ENCODE results near the gene MYO9A.
"Not testable (repeated sequence)": the region's sequence is repeated elsewhere in the genome, so short reads cannot be mapped to it uniquely, and the experiment has no call there.

MYO9A gene

GRCh38 chr15:72136170-72137051 is 18.5 kb upstream of the MYO9A start:
- peak; percentile 83 for DNase-seq

DNA sequence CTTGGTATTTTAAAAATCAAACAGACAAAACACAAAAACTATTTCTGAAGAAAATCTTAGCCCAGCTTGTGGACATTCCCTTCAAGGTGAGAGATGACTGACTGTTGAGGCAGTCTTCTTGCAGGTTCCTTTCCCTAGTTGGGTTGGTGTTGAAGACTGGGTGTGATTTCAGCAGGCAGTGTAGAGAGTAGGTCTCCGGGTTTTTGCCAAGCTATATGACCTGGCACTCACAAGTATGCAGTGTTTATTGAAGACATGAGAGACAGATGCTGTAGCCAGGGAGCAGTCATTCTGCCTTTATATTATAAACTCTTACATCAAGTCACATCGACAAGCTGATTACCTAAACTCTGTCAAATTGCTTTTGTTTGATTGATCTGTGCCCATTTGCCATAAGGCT is 17.8 kb upstream of the MYO9A start:
- peak; percentile 83 for DNase-seq

GRCh38 chr15:72133211-72133610 is 15.3 kb upstream of the MYO9A start:
- no peak for DNase-seq

- no peak for DNase-seq
Measured at GRCh38 chr15:72131922-72132321, 14.0 kb upstream of the MYO9A start.

- DNase-seq = no peak
Measured at GRCh38 chr15:72130272-72130671, 12.3 kb upstream of the MYO9A start.

- no peak for DNase-seq
Measured at GRCh38 chr15:72128359-72128758, 10.4 kb upstream of the MYO9A start.

DNA sequence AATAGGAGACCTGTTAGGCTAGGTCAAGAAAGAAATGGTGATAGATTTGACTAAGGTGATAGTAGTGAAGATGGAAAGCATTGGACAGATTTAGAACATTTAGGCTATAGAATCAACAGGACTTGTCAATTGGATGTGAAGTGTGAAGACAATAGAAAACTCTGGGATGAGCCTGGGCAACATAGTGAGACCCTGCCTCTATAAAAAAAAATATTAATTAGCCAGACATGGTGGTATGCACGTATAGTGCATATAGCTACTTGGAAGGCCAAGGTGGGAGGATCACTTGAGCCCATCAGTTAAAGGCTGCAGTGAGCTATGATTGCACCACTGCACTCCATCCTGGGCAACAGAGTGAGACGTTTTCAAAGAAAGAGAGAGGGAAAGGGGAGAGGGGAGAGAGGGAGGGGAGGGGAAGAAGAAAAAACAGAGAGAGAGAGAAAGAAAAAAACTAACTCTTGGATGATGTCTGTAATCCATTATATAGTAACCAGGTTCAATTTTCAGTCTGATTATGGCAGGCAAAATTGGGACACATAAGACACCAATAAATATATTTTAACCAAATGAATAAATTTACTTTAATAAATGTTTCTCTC is 9.9 kb upstream of the MYO9A start:
- no peak for DNase-seq

DNA sequence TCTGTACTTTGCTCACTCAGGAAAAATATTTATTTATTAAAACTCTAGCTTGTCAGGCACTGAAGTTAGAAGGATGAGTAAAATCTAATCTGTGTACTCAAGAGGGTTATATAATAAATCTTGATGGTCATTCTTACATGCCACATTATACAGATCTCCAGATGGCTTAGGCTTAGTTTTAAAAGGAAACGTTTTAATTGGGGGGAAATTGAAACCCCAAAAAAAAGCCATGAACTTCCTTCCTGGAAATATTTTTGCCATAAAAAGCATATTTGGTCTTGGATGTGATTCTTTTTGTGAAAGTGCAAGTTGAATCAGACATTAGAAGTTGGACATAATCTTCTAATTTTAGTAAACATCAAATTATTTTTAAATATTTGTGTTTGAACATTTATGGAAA is 6.3 kb upstream of the MYO9A start:
- DNase-seq = no peak

GRCh38 chr15:72117486-72118016 is 399 bp downstream of the MYO9A start:
- no peak for DNase-seq

DNA sequence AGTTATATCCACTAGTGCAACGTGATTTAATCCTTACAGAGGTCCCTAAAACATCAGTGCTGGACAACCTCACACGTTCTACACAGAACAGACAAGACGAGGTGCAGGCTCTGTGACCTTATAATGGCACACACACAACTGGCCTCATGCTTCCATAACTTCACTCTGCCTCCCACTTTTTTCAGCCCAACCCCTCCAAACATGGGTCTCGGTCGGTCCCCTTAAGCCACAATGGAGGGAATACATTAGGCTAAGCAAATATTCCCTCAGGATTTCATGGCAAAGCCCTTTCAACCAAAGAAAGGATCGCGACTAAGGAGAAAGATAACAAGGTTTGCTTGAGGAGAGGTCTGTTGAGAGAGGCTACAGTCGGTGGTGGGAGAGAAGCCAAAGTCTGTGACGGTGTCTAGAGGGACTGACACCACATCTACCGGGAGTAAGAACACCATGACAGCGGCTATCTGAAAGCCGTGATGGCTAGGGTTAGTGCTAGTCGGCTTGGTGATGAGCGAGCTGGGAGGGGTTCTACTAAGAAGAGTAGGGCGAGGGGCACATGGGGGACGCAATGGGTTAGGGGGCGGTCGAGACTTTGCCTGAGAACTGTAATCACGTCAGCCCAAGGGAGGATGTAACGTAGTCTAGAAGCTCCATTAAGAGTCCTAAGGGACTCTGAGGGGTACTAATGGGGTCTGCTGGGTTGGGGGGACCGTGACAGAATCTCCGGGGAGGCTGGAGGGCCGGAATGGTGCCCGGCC is 1.0 kb downstream of the MYO9A start:
- DNase-seq = no peak

DNA sequence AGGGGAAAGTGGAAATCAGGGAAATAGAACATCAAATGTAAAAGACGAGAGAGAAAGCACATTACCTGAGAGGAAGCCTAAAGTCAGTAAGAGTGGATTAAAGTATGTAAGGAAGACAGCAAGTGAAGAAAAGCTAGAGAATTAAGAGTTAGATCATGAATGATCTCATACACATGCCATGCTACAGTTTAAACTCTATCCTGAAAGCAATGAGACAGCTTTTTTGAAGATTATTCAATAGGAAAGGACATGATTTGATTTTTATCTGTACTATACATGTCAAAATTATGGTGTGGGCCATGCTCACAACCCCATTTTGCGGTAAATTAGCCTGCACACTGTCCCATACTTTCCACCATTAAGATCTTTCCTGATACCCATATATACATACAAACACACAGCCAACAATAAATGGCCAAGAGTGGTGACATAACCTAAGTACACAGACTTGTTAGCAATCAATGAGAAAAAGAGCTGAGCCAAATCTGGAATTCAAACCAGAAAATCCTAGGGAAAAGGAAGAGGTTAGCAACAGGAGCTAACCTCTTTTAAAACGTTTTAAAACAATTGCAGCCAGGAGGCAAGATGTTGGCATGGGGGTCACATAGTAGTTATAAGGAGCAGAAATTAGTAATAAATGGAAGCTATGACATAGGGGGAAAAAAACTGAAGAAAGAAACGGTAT is 4.5 kb downstream of the MYO9A start:
- no peak for DNase-seq

- DNase-seq = no peak
Measured at GRCh38 chr15:72112805-72113204, 5.1 kb downstream of the MYO9A start.

GRCh38 chr15:72112116-72112515 is 5.8 kb downstream of the MYO9A start:
- no peak for DNase-seq

DNA sequence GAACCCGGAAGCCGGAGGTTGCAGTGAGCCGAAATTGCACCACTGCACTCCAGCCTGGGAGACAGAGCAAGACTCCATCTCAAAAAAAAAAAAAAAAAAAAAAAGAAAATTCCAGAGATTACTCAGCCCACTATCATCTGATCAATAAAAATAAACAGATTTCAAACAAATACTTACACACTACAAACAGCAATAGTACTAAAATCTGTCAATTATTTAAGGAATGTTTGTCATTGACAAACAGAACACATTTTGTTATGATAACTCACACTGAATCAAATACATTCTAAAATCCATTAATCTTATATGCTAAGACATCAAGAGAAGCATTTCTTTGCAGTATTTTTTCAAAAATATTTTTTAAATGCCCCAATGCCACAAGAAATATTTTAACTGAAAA is 7.6 kb downstream of the MYO9A start:
- DNase-seq = no peak

- DNase-seq = no peak
Measured at GRCh38 chr15:72106068-72106467, 11.9 kb downstream of the MYO9A start.

DNA sequence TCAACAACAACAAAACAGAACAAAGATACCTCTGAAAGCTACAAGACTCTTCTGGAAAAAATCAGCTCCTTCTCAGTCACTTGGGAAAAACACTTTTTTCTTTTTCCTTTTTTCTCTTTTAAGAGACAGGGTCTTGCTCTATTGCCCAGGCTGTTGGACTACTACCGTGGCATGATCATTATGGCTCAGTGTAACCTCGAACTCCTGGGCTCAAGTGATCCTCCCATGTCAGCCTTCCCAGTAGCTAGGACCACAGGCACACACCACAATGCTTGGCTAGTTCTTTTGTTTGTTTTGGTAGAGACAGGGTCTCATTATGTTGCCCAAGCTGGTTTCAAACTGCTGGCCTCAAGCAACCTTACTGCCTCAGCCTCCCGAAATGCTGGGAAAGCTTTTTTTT is 12.8 kb downstream of the MYO9A start:
- no peak for DNase-seq

- not testable (repeated sequence) for DNase-seq
Measured at GRCh38 chr15:72100551-72100950, 17.4 kb downstream of the MYO9A start.

GRCh38 chr15:72099155-72099554 is 18.8 kb downstream of the MYO9A start:
- no peak for DNase-seq

GRCh38 chr15:72098040-72098439 is 19.9 kb downstream of the MYO9A start:
- DNase-seq = no peak

- no peak for DNase-seq
Measured at GRCh38 chr15:72096796-72097195, 21.2 kb downstream of the MYO9A start.

DNA sequence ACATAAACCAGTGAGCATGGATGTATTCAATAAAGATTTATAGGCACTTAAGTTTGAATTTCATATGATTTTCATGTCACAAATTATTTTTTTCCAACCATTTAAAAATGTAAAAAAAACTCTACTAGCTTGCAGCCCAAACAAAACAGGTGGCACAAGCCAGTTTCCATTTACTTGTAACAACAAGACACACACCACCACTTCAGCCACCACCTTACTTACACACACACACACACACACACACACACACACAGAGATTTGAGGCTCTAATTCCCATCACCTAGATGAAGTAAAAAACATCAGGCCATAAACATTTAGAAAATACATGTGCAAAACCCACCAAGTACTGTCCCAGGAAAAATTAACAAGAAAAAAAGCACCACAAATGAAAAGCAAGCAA is 25.3 kb downstream of the MYO9A start:
- DNase-seq = no peak

DNA sequence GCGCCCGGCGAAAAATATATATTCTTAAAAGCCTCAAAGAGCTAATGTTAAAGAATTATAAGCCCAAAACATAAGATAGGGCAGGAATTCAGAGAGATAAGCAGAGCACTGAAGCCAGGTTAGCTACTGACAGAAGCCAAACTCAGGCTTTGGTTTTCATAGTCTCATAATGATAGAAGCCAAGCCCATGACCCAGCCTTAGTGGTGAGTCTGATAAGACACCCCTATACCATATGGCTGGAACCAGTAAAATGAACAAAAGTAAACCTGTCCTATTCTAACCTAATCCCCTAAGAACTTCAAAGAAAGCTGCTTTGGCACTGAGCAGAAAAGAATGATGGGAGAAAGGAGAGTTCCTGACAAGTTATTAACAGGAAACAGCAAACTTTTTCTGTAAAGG is 25.9 kb downstream of the MYO9A start:
- DNase-seq = no peak
